Measurements from ENCODE around the gene GRIA2.
A peak's percentile ranks its signal among the peaks of the same experiment; 100 is the strongest.

The GRIA2 gene

GRCh38 chr4:157303471-157303960, 83.0 kb downstream of the GRIA2 start:
- no peak overlapping the region for H3K4me2 ChIP-seq (ENCODE audit: low read length)
- H3K4me1 ChIP-seq (ENCODE audit: control insufficient read depth, insufficient read depth, low read length): peaks cover 4% of the 10 kb centered on the region
- H3K9ac ChIP-seq (ENCODE audit: low read depth, low read length): no peak overlapping the region
- no peaks in the 10 kb centered on the region for H3K36me3 ChIP-seq (ENCODE audit: insufficient read depth, low read length)
- H3K27me3 ChIP-seq (ENCODE audit: control insufficient read depth, insufficient read depth, low read length): no peaks in the 10 kb centered on the region
- no peak overlapping the region for H3K4me3 ChIP-seq (ENCODE audit: low read length)
- no peaks in the 10 kb centered on the region for H3K9me3 ChIP-seq (replicated peaks; ENCODE audit: low read length)

GRCh38 chr4:157304769-157305168, 84.2 kb downstream of the GRIA2 start:
- Histone ChIP-seq H3K4me3 (ENCODE audit: low read length) (no peak overlapping the region), H3K4me1 (ENCODE audit: control insufficient read depth, insufficient read depth, low read length) (peaks cover 4% of the 10 kb centered on the region)

GRCh38 chr4:157312702-157313101, 92.2 kb downstream of the GRIA2 start:
- H3K9me3 ChIP-seq (replicated peaks; ENCODE audit: low read length): no peaks in the 10 kb centered on the region

More at GRCh38 chr4:157304769-157305168, 84.2 kb downstream of the GRIA2 start:
- H3K9me3 ChIP-seq (replicated peaks; ENCODE audit: low read length): no peaks in the 10 kb centered on the region
- no peaks in the 10 kb centered on the region for H3K36me3 ChIP-seq (ENCODE audit: insufficient read depth, low read length)
- H3K27me3 ChIP-seq (ENCODE audit: control insufficient read depth, insufficient read depth, low read length): no peaks in the 10 kb centered on the region
- H3K4me2 ChIP-seq (ENCODE audit: low read length): no peak overlapping the region
- H3K9ac ChIP-seq (ENCODE audit: low read depth, low read length): no peak overlapping the region

GRCh38 chr4:157314906-157315305, 94.4 kb downstream of the GRIA2 start:
- no peaks in the 10 kb centered on the region for H3K9me3 ChIP-seq (replicated peaks; ENCODE audit: low read length)
- H3K36me3 ChIP-seq (ENCODE audit: insufficient read depth, low read length): no peaks in the 10 kb centered on the region
- peaks cover 13% of the 10 kb centered on the region for H3K4me1 ChIP-seq (ENCODE audit: control insufficient read depth, insufficient read depth, low read length)
- no peak overlapping the region for H3K9ac ChIP-seq (ENCODE audit: low read depth, low read length)
- H3K4me3 ChIP-seq (ENCODE audit: low read length): no peak overlapping the region
- no peaks in the 10 kb centered on the region for H3K27me3 ChIP-seq (ENCODE audit: control insufficient read depth, insufficient read depth, low read length)
- no peak overlapping the region for H3K4me2 ChIP-seq (ENCODE audit: low read length)

More at GRCh38 chr4:157312702-157313101, 92.2 kb downstream of the GRIA2 start:
- no peak overlapping the region for H3K9ac ChIP-seq (ENCODE audit: low read depth, low read length)
- no peaks in the 10 kb centered on the region for H3K36me3 ChIP-seq (ENCODE audit: insufficient read depth, low read length)
- H3K27me3 ChIP-seq (ENCODE audit: control insufficient read depth, insufficient read depth, low read length): no peaks in the 10 kb centered on the region
- H3K4me1 ChIP-seq (ENCODE audit: control insufficient read depth, insufficient read depth, low read length): peaks cover 13% of the 10 kb centered on the region
- no peak overlapping the region for H3K4me2 ChIP-seq (ENCODE audit: low read length)
- no peak overlapping the region for H3K4me3 ChIP-seq (ENCODE audit: low read length)

- no peaks in the 10 kb centered on the region for H3K27me3 ChIP-seq (ENCODE audit: control insufficient read depth, insufficient read depth, low read length)
- no peaks in the 10 kb centered on the region for H3K9me3 ChIP-seq (replicated peaks; ENCODE audit: low read length)
- H3K36me3 ChIP-seq (ENCODE audit: insufficient read depth, low read length): no peaks in the 10 kb centered on the region
- H3K4me3 ChIP-seq (ENCODE audit: low read length): no peak overlapping the region
- no peak overlapping the region for H3K9ac ChIP-seq (ENCODE audit: low read depth, low read length)
- peak overlapping the region; percentile 43 for H3K4me2 ChIP-seq (ENCODE audit: low read length)
- peaks cover 13% of the 10 kb centered on the region for H3K4me1 ChIP-seq (ENCODE audit: control insufficient read depth, insufficient read depth, low read length)
Measured at GRCh38 chr4:157315968-157316367, 95.4 kb downstream of the GRIA2 start.

- H3K36me3 ChIP-seq (ENCODE audit: insufficient read depth, low read length): no peaks in the 10 kb centered on the region
- no peak overlapping the region for H3K9ac ChIP-seq (ENCODE audit: low read depth, low read length)
- H3K4me3 ChIP-seq (ENCODE audit: low read length): no peak overlapping the region
- H3K9me3 ChIP-seq (replicated peaks; ENCODE audit: low read length): no peaks in the 10 kb centered on the region
- H3K4me1 ChIP-seq (ENCODE audit: control insufficient read depth, insufficient read depth, low read length): peaks cover 13% of the 10 kb centered on the region
- H3K27me3 ChIP-seq (ENCODE audit: control insufficient read depth, insufficient read depth, low read length): no peaks in the 10 kb centered on the region
- H3K4me2 ChIP-seq (ENCODE audit: low read length): no peak overlapping the region
Measured at GRCh38 chr4:157320092-157320491, 99.6 kb downstream of the GRIA2 start.

GRCh38 chr4:157327666-157328065, 107.1 kb downstream of the GRIA2 start:
- Histone ChIP-seq H3K9ac (ENCODE audit: low read depth, low read length) (no peak overlapping the region), H3K27me3 (ENCODE audit: control insufficient read depth, insufficient read depth, low read length) (no peaks in the 10 kb centered on the region), H3K9me3 (replicated peaks; ENCODE audit: low read length) (no peaks in the 10 kb centered on the region), H3K4me2 (ENCODE audit: low read length) (no peak overlapping the region), H3K4me3 (ENCODE audit: low read length) (no peak overlapping the region), H3K4me1 (ENCODE audit: control insufficient read depth, insufficient read depth, low read length) (no peaks in the 10 kb centered on the region), H3K36me3 (ENCODE audit: insufficient read depth, low read length) (no peaks in the 10 kb centered on the region)

- no peaks in the 10 kb centered on the region for H3K4me1 ChIP-seq (ENCODE audit: control insufficient read depth, insufficient read depth, low read length)
- H3K9ac ChIP-seq (ENCODE audit: low read depth, low read length): no peak overlapping the region
- H3K4me2 ChIP-seq (ENCODE audit: low read length): no peak overlapping the region
- no peaks in the 10 kb centered on the region for H3K27me3 ChIP-seq (ENCODE audit: control insufficient read depth, insufficient read depth, low read length)
- no peaks in the 10 kb centered on the region for H3K36me3 ChIP-seq (ENCODE audit: insufficient read depth, low read length)
- H3K9me3 ChIP-seq (replicated peaks; ENCODE audit: low read length): no peaks in the 10 kb centered on the region
- H3K4me3 ChIP-seq (ENCODE audit: low read length): no peak overlapping the region
Measured at GRCh38 chr4:157357887-157358286, 137.4 kb downstream of the GRIA2 start.

GRCh38 chr4:157358439-157358838, 137.9 kb downstream of the GRIA2 start:
- no peaks in the 10 kb centered on the region for H3K4me1 ChIP-seq (ENCODE audit: control insufficient read depth, insufficient read depth, low read length)
- H3K9ac ChIP-seq (ENCODE audit: low read depth, low read length): no peak overlapping the region
- no peak overlapping the region for H3K4me3 ChIP-seq (ENCODE audit: low read length)
- H3K27me3 ChIP-seq (ENCODE audit: control insufficient read depth, insufficient read depth, low read length): no peaks in the 10 kb centered on the region
- H3K9me3 ChIP-seq (replicated peaks; ENCODE audit: low read length): no peaks in the 10 kb centered on the region
- H3K4me2 ChIP-seq (ENCODE audit: low read length): no peak overlapping the region
- H3K36me3 ChIP-seq (ENCODE audit: insufficient read depth, low read length): no peaks in the 10 kb centered on the region

- no peak overlapping the region for H3K9ac ChIP-seq (ENCODE audit: low read depth, low read length)
- no peak overlapping the region for H3K4me2 ChIP-seq (ENCODE audit: low read length)
- no peak overlapping the region for H3K4me3 ChIP-seq (ENCODE audit: low read length)
- H3K27me3 ChIP-seq (ENCODE audit: control insufficient read depth, insufficient read depth, low read length): no peaks in the 10 kb centered on the region
- H3K36me3 ChIP-seq (ENCODE audit: insufficient read depth, low read length): no peaks in the 10 kb centered on the region
- no peaks in the 10 kb centered on the region for H3K4me1 ChIP-seq (ENCODE audit: control insufficient read depth, insufficient read depth, low read length)
- no peaks in the 10 kb centered on the region for H3K9me3 ChIP-seq (replicated peaks; ENCODE audit: low read length)
Measured at GRCh38 chr4:157358851-157359250, 138.3 kb downstream of the GRIA2 start.

- no peak overlapping the region for H3K4me2 ChIP-seq (ENCODE audit: low read length)
- H3K36me3 ChIP-seq (ENCODE audit: insufficient read depth, low read length): no peaks in the 10 kb centered on the region
- no peaks in the 10 kb centered on the region for H3K4me1 ChIP-seq (ENCODE audit: control insufficient read depth, insufficient read depth, low read length)
- H3K4me3 ChIP-seq (ENCODE audit: low read length): no peak overlapping the region
- H3K9me3 ChIP-seq (replicated peaks; ENCODE audit: low read length): no peaks in the 10 kb centered on the region
- no peak overlapping the region for H3K9ac ChIP-seq (ENCODE audit: low read depth, low read length)
- H3K27me3 ChIP-seq (ENCODE audit: control insufficient read depth, insufficient read depth, low read length): no peaks in the 10 kb centered on the region
Measured at GRCh38 chr4:157363360-157363759, 142.8 kb downstream of the GRIA2 start.

GRCh38 chr4:157372154-157372553, 151.6 kb downstream of the GRIA2 start:
- H3K4me3 ChIP-seq (ENCODE audit: low read length): no peak overlapping the region
- H3K36me3 ChIP-seq (ENCODE audit: insufficient read depth, low read length): no peaks in the 10 kb centered on the region
- no peaks in the 10 kb centered on the region for H3K9me3 ChIP-seq (replicated peaks; ENCODE audit: low read length)
- no peak overlapping the region for H3K4me2 ChIP-seq (ENCODE audit: low read length)
- H3K27me3 ChIP-seq (ENCODE audit: control insufficient read depth, insufficient read depth, low read length): no peaks in the 10 kb centered on the region
- H3K4me1 ChIP-seq (ENCODE audit: control insufficient read depth, insufficient read depth, low read length): no peaks in the 10 kb centered on the region
- no peak overlapping the region for H3K9ac ChIP-seq (ENCODE audit: low read depth, low read length)
